GM12864 (cell line): ENCODE measurements around the gene CCDC141.
"Not testable (repeated sequence)": the region's sequence is repeated elsewhere in the genome, so short reads cannot be mapped to it uniquely, and the experiment has no call there.

Experiments
- DNase-seq: peaks from one replicate; pipeline ENCODE4 v3.0.0-alpha.2; 2011; ENCODE audit warnings: low read depth
- H3K4me3 ChIP-seq: 2 replicates; pipeline ENCODE4 v1.5.1; 2011; ENCODE audit warnings: mild to moderate bottlenecking, low read depth, low read length, control low read depth
- TF ChIP-seq, protein P1 (sequence below): IDR thresholded peaks from 2 replicates; pipeline ENCODE4 v1.5.1; 2011; ENCODE audit warnings: low read depth, mild to moderate bottlenecking, moderate library complexity, low read length, control low read depth, inconsistent platforms; ENCODE audit errors: missing control alignments

Gene CCDC141

DNA sequence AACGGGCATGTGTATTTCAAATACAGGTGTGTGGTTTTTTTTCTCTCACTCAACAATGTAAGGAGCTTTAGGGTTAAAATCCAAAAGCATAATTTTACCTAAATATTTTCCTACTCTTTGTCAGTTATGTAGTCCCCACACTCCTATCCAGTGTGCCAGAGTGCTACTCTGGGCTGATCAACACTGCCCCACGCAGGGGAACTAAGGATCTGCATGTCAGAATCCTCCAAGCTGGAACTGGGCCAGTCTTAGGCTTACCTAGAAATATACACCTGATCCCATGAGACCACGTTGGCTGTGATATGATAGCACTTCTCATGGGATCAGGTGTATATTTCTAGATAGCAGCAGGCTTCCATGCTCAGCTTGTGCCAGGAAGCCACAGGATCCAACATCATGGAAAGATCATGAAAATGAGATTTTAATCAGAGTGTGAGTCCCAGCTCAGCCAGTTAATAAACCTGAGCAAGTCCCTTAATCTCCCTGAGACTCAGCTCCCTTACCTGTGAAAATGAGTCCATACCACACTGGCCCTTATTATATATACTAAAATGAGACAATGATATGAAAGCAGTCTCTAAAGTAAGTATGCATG, 29.7 kb downstream of the CCDC141 start:
- DNase-seq = no peak
- TF ChIP-seq, protein P1, sequence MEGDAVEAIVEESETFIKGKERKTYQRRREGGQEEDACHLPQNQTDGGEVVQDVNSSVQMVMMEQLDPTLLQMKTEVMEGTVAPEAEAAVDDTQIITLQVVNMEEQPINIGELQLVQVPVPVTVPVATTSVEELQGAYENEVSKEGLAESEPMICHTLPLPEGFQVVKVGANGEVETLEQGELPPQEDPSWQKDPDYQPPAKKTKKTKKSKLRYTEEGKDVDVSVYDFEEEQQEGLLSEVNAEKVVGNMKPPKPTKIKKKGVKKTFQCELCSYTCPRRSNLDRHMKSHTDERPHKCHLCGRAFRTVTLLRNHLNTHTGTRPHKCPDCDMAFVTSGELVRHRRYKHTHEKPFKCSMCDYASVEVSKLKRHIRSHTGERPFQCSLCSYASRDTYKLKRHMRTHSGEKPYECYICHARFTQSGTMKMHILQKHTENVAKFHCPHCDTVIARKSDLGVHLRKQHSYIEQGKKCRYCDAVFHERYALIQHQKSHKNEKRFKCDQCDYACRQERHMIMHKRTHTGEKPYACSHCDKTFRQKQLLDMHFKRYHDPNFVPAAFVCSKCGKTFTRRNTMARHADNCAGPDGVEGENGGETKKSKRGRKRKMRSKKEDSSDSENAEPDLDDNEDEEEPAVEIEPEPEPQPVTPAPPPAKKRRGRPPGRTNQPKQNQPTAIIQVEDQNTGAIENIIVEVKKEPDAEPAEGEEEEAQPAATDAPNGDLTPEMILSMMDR = peak; percentile 77

DNA sequence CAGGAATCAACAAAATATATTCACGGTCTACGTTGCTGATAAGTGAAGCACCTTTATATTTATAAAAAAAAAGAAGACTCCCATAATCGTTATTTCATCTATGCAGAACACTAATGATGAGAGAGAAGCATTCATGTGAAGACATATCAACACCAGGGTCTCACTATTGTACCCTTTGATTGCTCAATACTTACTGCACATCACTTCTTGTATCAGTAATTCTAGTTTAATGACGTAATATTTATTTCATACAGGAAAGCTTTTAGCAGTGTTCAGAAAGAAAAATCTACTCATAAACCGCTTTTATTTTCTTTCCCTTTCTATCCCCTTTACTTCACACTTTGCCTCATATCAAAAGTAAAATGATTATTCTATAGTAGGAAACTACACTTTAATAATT, 30.7 kb downstream of the CCDC141 start:
- no peak for DNase-seq
- H3K4me3 ChIP-seq = no peak overlapping the region
- TF ChIP-seq, protein P1 = no peak

More for the DNA sequence above, 29.7 kb downstream of the CCDC141 start:
- H3K4me3 ChIP-seq = no peak overlapping the region

DNA sequence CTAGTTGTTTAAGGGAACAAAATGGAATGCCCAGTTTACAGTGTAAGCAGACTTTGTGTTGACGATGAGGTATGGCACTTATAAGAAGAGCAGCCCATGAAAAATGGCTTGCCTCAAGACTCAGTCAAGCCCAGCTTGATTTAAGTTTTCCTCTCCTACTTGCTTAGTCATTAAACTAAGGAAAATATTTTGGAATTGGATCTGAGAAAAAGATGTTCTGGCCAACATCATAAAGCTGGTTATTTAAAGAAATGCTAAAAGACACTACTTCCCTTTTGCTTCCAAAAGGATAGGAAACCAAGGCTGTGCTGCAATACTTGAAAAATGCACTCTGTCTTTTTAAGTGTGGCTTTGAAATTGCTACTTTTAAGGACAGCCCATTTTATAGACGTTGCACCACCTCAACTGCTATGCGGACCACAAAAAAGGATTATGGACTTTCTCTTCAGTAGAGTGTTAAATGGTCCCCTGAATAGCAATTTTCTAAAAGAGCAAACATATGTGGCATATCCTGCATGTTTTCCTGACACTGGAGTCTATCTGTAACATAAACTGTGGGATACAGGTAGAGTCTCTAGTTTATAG, 32.1 kb downstream of the CCDC141 start:
- DNase-seq = no peak
- TF ChIP-seq, protein P1 = no peak

DNA sequence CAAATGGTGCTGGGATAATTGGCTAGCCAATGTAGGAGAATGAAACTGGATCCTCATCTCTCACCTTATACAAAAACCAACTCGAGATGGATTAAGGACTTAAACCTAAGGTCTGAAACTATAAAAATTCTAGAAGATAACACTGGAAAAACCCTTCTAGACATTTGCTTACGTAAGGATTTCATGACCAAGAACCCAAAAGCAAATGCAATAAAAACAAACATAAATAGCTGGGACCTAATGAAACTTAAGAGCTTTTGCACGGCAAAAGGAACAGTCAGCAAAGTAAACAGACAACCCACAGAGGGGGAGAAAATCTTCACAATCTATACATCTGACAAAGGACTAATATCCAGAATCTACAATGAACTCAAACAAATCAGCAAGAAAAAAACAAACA, 35.7 kb downstream of the CCDC141 start:
- H3K4me3 ChIP-seq, DNase-seq: not testable (repeated sequence)

More for the DNA sequence above, 32.1 kb downstream of the CCDC141 start:
- H3K4me3 ChIP-seq = no peak overlapping the region

DNA sequence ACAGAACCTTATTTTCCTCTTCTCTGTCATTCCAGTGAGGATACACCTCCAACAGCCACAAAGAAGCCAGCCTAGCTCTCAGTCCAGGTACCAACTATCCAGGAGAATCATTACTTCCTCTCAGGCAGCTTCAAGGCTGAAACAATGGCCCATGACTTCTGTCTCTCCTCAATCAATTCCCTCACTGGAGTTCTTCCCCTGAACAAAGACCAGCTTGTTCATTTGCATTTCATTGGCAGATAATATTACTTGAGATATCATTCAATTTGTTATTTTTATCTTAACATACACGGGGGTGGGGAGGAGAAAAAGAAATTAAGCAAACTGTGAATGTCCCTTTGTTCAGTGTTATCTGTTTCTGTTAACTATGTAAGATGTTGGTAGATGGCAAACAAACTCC, 44.0 kb downstream of the CCDC141 start:
- no peak for DNase-seq
- TF ChIP-seq, protein P1 = no peak

DNA sequence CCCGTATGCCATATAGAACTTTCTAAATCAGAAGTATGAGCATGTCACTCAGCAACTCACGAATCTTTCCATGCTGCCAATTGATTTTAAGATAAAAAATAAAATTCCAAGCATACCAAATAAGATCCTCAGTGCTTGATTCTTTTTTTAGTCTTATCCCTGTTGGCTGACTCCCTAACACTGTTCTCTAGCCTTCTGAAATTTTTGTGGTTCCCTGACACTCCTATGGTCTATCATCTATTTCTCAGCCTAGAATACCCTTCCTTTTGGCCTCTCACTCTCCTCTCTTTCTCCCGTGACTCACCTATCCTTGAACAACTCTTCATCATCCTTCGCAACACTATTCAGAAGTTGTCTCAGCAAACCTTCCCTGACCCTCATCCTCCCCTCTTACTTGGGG, 50.5 kb downstream of the CCDC141 start:
- TF ChIP-seq, protein P1 = no peak
- DNase-seq = no peak
- no peak overlapping the region for H3K4me3 ChIP-seq

More for the DNA sequence above, 44.0 kb downstream of the CCDC141 start:
- no peak overlapping the region for H3K4me3 ChIP-seq

DNA sequence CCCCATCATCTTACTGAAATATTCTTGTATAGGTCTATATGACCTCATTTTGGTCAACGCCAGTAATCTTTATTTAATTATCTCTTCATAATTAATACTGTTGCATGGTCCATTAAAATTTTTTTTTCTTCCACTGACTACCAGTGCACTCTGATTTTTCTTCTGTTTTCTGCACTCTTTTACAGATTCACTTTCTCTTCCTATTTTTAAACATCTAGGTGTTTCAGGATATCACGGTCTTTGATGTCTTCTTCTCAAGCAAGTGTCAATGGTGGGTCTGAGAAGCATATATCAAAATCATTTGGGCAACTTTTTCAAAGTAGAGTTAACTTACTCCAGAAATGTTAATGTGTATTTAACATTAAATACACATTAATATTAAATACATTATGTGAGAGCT, 51.4 kb downstream of the CCDC141 start:
- TF ChIP-seq, protein P1 = no peak
- DNase-seq = no peak
- H3K4me3 ChIP-seq = no peak overlapping the region
